AG09309 (cell line): ENCODE measurements around the gene SNAPC4.

Source experiments
- DNase-seq: peaks from one replicate; pipeline ENCODE4 v3.0.0-alpha.2; 2010; ENCODE audit warnings: low read depth
- H3K4me3 ChIP-seq: 2 replicates; pipeline ENCODE4 v1.5.1; 2011; ENCODE audit warnings: mild to moderate bottlenecking, low read depth, low read length, moderate library complexity; ENCODE audit not compliant: control insufficient read depth
- TF ChIP-seq, protein P1 (sequence below): IDR thresholded peaks from 2 replicates; pipeline ENCODE4 v1.5.1; 2011; ENCODE audit warnings: mild to moderate bottlenecking, low read depth, low read length, inconsistent platforms; ENCODE audit not compliant: insufficient read depth, control insufficient read depth; ENCODE audit errors: missing control alignments

The SNAPC4 gene

DNA sequence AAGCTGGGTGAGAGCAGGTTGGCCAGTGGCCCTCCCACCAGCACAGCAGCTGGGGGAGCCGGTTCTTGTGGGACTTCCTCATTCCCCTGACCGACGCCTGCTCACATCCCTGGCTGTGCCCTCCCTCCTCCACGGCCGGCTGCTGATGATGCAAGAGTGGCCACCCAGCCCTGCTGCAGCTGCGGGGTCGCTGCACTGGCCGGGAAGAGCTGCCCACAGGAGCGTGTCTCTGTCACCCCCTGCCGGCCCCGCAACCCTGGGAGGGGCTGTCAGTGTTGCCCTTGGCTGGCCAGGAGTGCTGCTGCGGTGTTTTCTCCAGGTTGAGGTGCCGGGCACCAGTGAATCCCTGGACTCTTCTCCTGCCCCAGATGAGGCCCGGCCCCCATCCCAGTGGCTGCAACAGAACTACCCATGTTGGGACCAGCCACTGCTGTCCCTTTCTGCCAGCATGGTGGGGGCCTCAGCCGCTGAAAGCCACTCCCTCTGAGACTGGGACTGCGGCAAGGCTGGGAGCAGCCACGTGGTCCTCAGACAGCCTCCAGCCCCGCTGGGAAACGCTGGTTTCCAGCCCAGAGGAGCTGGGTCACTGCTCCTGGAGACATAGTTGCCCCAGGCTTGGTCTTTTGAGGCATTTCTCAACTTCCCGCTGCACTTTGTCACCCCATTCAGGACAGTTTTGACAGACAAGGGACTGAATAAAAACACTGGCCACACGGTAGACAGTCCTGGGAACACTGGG, 27.2 kb downstream of the SNAPC4 start:
- no peak overlapping the region for H3K4me3 ChIP-seq
- DNase-seq: no peak
- TF ChIP-seq, protein P1, sequence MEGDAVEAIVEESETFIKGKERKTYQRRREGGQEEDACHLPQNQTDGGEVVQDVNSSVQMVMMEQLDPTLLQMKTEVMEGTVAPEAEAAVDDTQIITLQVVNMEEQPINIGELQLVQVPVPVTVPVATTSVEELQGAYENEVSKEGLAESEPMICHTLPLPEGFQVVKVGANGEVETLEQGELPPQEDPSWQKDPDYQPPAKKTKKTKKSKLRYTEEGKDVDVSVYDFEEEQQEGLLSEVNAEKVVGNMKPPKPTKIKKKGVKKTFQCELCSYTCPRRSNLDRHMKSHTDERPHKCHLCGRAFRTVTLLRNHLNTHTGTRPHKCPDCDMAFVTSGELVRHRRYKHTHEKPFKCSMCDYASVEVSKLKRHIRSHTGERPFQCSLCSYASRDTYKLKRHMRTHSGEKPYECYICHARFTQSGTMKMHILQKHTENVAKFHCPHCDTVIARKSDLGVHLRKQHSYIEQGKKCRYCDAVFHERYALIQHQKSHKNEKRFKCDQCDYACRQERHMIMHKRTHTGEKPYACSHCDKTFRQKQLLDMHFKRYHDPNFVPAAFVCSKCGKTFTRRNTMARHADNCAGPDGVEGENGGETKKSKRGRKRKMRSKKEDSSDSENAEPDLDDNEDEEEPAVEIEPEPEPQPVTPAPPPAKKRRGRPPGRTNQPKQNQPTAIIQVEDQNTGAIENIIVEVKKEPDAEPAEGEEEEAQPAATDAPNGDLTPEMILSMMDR: peak; percentile 29

DNA sequence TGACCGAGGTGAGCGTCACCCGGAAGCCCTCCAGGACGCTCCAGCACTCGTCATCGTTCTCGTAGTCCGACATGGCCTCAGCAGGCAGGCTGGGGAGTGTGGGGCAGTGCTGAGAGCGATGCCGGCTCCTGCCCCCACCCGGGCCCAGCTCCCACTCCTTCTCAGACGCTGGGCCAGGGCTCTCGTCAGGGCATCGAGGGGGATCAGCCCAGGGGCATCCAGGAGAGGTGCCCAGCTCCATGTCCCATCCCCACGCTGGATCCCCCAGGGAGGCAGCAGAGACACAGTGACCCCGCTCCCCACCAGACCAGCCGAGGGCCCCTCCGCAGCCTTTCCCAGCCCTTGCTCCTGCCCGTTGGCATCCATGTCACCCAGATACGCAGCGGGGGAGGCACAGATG, 28.0 kb downstream of the SNAPC4 start:
- TF ChIP-seq, protein P1: no peak
- no peak overlapping the region for H3K4me3 ChIP-seq
- no peak for DNase-seq

DNA sequence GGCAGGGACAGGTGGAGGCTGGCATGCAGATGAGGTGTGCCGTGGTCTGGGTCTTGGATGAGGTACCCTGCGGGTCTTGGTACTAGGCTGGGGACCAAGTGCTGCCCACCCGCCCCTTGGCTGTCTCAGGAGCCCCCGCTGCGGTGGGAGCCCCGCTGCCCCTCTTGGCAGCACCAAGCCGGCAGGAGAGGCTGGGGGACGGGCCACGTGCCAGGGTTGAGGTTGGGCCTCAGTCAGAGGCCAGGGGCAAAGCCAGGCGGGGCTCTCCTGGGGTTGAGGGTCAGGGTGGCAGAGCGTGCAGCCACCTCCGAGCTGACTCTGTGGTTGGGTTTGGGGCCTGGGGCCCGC, 28.5 kb downstream of the SNAPC4 start:
- H3K4me3 ChIP-seq: no peak overlapping the region
- TF ChIP-seq, protein P1: no peak
- no peak for DNase-seq

DNA sequence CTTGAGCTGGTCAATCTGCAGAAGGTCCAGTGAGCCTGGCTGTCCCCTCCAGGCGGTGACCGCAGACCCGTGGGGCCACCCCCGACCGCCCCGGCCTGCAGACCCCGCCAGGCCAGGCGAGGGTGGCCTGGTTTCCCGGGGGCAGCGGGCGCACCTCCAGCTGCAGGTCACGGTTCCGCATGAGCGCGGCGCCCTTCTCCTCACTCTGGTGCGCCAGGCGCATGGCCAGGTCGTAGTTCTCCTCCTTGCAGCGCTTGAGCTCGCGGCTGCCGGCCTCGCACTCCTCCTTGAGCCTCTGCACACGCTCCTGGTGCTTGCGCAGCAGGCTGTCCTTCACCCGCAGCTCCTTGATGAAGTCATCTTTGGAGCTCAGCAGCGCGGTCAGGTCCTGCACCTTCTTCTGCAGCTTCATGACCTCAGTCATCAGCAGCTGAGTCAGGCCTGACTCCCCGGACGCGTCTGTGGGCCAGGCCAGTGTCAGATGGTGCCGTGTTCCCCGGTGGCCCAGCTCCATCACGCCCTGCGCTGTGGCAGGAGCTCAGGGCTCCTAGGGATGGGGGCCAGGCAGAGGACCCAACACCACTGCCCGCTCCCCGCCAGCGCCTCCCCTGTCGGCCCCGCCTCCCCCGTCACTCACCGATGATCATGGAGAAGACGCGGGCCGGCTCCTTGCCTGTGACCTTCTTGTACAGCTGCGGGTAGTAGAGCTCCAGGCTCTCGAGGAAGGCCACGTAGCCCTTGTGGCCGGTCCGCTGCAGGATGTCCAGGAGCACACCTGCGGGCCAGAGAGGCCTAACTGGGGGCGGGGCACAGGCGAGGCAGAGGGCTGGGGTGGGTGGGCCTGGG, 29.1 kb downstream of the SNAPC4 start:
- no peak overlapping the region for H3K4me3 ChIP-seq
- TF ChIP-seq, protein P1: no peak
- no peak for DNase-seq

DNA sequence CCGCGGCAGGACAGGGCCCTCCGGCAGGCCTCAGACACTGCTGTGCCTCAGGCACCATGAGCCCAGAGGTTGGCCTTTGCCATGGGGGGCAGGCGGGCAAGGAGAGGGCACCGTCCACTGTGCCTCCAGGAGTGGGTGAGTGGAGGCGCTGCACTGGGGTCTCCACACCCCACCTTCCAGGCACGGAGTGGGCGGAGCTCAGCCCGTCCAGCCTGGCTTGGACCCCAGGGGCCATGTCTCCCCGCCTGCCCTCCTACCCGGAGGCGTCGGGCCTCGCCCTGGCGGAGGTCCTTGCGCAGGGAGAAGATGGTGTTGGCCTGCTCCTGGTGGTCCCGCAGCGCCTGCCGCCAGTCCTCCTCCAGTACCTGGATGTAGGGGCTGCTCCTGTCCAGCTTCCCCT, 29.9 kb downstream of the SNAPC4 start:
- no peak for DNase-seq
- H3K4me3 ChIP-seq: no peak overlapping the region
- TF ChIP-seq, protein P1: no peak

DNA sequence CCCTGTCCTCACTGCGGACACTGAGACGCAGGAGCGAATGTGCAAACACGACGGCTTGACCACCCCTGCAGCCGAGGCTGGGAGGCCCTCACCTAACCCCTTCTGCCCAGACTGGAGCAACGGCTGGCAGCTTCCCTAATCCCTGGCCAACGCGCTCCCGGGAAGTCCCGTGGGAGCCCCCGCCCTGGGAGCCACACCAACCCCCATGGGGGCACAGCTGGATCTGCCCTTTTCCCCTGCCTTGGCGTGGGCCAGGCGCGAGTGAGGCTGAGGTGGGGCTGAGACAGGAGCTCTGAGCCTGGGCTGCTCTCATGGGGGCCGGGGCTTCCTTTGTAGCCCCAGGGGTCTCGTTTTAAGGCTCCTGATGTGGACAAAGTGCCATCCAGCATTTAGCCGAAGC, 31.8 kb downstream of the SNAPC4 start:
- no peak for DNase-seq
- H3K4me3 ChIP-seq: no peak overlapping the region
- TF ChIP-seq, protein P1: no peak
